SK-N-MC (cell line): ENCODE measurements around the gene FER.
"Not testable (repeated sequence)": the region's sequence is repeated elsewhere in the genome, so short reads cannot be mapped to it uniquely, and the experiment has no call there.

Source experiments
- DNase-seq: peaks from one replicate; pipeline ENCODE4 v3.0.0-alpha.2; 2011; ENCODE audit warnings: low read depth, low spot score
- H3K27ac ChIP-seq: fragments of 200-600 bp; sonication (generic); 2 replicates; pipeline ENCODE4 v1.5.1; 2016; ENCODE audit warnings: mixed run types
- H3K36me3 ChIP-seq: fragments of 200-600 bp; sonication (generic); 2 replicates; pipeline ENCODE4 v1.6.1; 2017; ENCODE audit warnings: antibody characterized with exemption, low read length, mixed read lengths; ENCODE audit not compliant: insufficient read depth
- H3K4me3 ChIP-seq: fragments of 200-600 bp; sonication (generic); 2 replicates; pipeline ENCODE4 v1.5.1; 2016
- H3K9ac ChIP-seq: fragments of 200-600 bp; sonication (generic); 2 replicates; pipeline ENCODE4 v1.8.0; 2017; ENCODE audit warnings: mixed run types, mixed read lengths; ENCODE audit not compliant: insufficient read length
- H3K9me3 ChIP-seq: fragments of 200-600 bp; sonication (generic); 2 replicates; pipeline ENCODE4 v1.6.1; 2017; ENCODE audit warnings: low read depth, mild to moderate bottlenecking, antibody characterized with exemption, low read length, moderate library complexity, mixed read lengths
- EZH2 ChIP-seq: fragments of 200-600 bp; sonication (generic); IDR thresholded peaks from one replicate; pipeline ENCODE4 v1.6.1; 2017; ENCODE audit warnings: antibody characterized with exemption
- FOXP2 ChIP-seq: optimal IDR thresholded peaks from 2 replicates; pipeline ENCODE3; 2011; ENCODE audit warnings: mild to moderate bottlenecking, moderate library complexity; ENCODE audit not compliant: insufficient read depth; ENCODE audit errors: extremely low read length, control extremely low read depth
- POLR2AphosphoS5 ChIP-seq: IDR thresholded peaks from 2 replicates; pipeline ENCODE4 v1.6.1; 2012; ENCODE audit warnings: mild to moderate bottlenecking, low read depth, low read length, borderline replicate concordance

Gene FER

GRCh38 chr5:108773330-108773729 lies 25.6 kb downstream of the FER start:
- no peak overlapping the region for H3K9ac ChIP-seq
- no peaks in the 10 kb centered on the region for H3K36me3 ChIP-seq
- H3K27ac ChIP-seq, result no peak overlapping the region
- no peaks in the 10 kb centered on the region for H3K9me3 ChIP-seq
- no peak overlapping the region for H3K4me3 ChIP-seq
- DNase-seq, result no peak
- TF ChIP-seq POLR2AphosphoS5 (no peak), EZH2 (no peak), FOXP2 (no peak)

GRCh38 chr5:108774079-108774478 lies 26.4 kb downstream of the FER start:
- not testable (repeated sequence) for DNase-seq, H3K9me3 ChIP-seq, H3K36me3 ChIP-seq, H3K4me3 ChIP-seq, H3K27ac ChIP-seq, H3K9ac ChIP-seq

GRCh38 chr5:108777582-108777981 lies 29.9 kb downstream of the FER start:
- H3K9me3 ChIP-seq, DNase-seq, H3K27ac ChIP-seq, H3K4me3 ChIP-seq, H3K36me3 ChIP-seq, H3K9ac ChIP-seq: not testable (repeated sequence)

GRCh38 chr5:108784577-108784976 lies 36.9 kb downstream of the FER start:
- H3K27ac ChIP-seq, H3K4me3 ChIP-seq, H3K9me3 ChIP-seq, H3K9ac ChIP-seq, DNase-seq: not testable (repeated sequence)
- H3K36me3 ChIP-seq, result peaks cover 13% of the 10 kb centered on the region; the same call in 1 of the 2 replicates

- TF ChIP-seq EZH2, result no peak
- TF ChIP-seq FOXP2, result no peak
- TF ChIP-seq POLR2AphosphoS5, result no peak
- H3K9me3 ChIP-seq, result no peaks in the 10 kb centered on the region
- H3K36me3 ChIP-seq, result peaks cover 13% of the 10 kb centered on the region; the same call in 1 of the 2 replicates
- no peak overlapping the region for H3K9ac ChIP-seq
- H3K4me3 ChIP-seq, result no peak overlapping the region
- DNase-seq, result no peak
- H3K27ac ChIP-seq, result no peak overlapping the region
Observed at GRCh38 chr5:108786806-108787483, 39.2 kb downstream of the FER start.

- Histone ChIP-seq H3K36me3 (peaks cover 13% of the 10 kb centered on the region; the same call in 1 of the 2 replicates), H3K4me3 (no peak overlapping the region), H3K9me3 (no peaks in the 10 kb centered on the region), H3K27ac (no peak overlapping the region), H3K9ac (no peak overlapping the region)
- DNase-seq, result no peak
- TF ChIP-seq FOXP2, result no peak
- TF ChIP-seq POLR2AphosphoS5, result no peak
- no peak for TF ChIP-seq EZH2
Observed at GRCh38 chr5:108788142-108788541, 40.4 kb downstream of the FER start.

GRCh38 chr5:108793207-108793606 lies 45.5 kb downstream of the FER start:
- H3K9ac ChIP-seq, result no peak overlapping the region

GRCh38 chr5:108794349-108794748 lies 46.7 kb downstream of the FER start:
- not testable (repeated sequence) for H3K9me3 ChIP-seq, H3K36me3 ChIP-seq, H3K9ac ChIP-seq, H3K27ac ChIP-seq, DNase-seq, H3K4me3 ChIP-seq

More at GRCh38 chr5:108793207-108793606, 45.5 kb downstream of the FER start:
- H3K4me3 ChIP-seq, result no peak overlapping the region
- no peaks in the 10 kb centered on the region for H3K9me3 ChIP-seq
- no peak for TF ChIP-seq FOXP2
- no peak for TF ChIP-seq POLR2AphosphoS5
- no peak for TF ChIP-seq EZH2
- H3K36me3 ChIP-seq, result no peaks in the 10 kb centered on the region
- H3K27ac ChIP-seq, result no peak overlapping the region
- no peak for DNase-seq

GRCh38 chr5:108797396-108797795 lies 49.7 kb downstream of the FER start:
- no peak overlapping the region for H3K27ac ChIP-seq
- H3K9ac ChIP-seq, result no peak overlapping the region
- H3K36me3 ChIP-seq, result no peaks in the 10 kb centered on the region; the same call in 1 of the 2 replicates
- H3K4me3 ChIP-seq, result no peak overlapping the region
- no peak for DNase-seq
- H3K9me3 ChIP-seq, result no peaks in the 10 kb centered on the region
- no peak for TF ChIP-seq POLR2AphosphoS5
- no peak for TF ChIP-seq FOXP2
- TF ChIP-seq EZH2, result no peak
